GM21447 (cell line): ENCODE results near the gene SYNPO.

Source experiments
- ATAC-seq: cut with Tn5 transposase; IDR thresholded peaks from one replicate; pipeline ENCODE4 v1.9.1; 2021; ENCODE audit not compliant: unreplicated experiment

SYNPO gene

GRCh38 chr5:150656191-150657132 is 16.0 kb downstream of the SYNPO start:
- peak; percentile 67 for ATAC-seq

- no peak for ATAC-seq
These were observed 17.7 kb downstream of the SYNPO start for GRCh38 chr5:150658121-150658520.

- ATAC-seq = no peak
These were observed 18.3 kb downstream of the SYNPO start for GRCh38 chr5:150658699-150659265.

- ATAC-seq = no peak
These were observed 19.1 kb downstream of the SYNPO start for GRCh38 chr5:150659360-150660107.

- ATAC-seq = no peak
These were observed 19.8 kb downstream of the SYNPO start for GRCh38 chr5:150660108-150660831.

GRCh38 chr5:150661086-150661485 is 20.6 kb downstream of the SYNPO start, which contains the start of gene MYOZ3:
MYOZ3 (plus strand) TSS chr5:150661251; CDS start chr5:150662942, 1,691 bp downstream.
- ATAC-seq = no peak

GRCh38 chr5:150661821-150662596 is 21.5 kb downstream of the SYNPO start:
- no peak for ATAC-seq

GRCh38 chr5:150662731-150663516 is 22.5 kb downstream of the SYNPO start:
- no peak for ATAC-seq

- ATAC-seq = no peak
These were observed 23.5 kb downstream of the SYNPO start for GRCh38 chr5:150663936-150664335.

GRCh38 chr5:150665044-150665443 is 24.6 kb downstream of the SYNPO start:
- ATAC-seq = no peak

GRCh38 chr5:150670275-150670947 is 30.0 kb downstream of the SYNPO start:
- no peak for ATAC-seq

- ATAC-seq = no peak
These were observed 30.5 kb downstream of the SYNPO start for GRCh38 chr5:150670948-150671310.

GRCh38 chr5:150671509-150672236 is 31.2 kb downstream of the SYNPO start:
- no peak for ATAC-seq

GRCh38 chr5:150672237-150672883 is 31.9 kb downstream of the SYNPO start:
- ATAC-seq = no peak

- ATAC-seq = no peak
These were observed 32.4 kb downstream of the SYNPO start for GRCh38 chr5:150672884-150673275.

- ATAC-seq = no peak
These were observed 33.9 kb downstream of the SYNPO start for GRCh38 chr5:150674341-150674821.

GRCh38 chr5:150675069-150675468 is 34.6 kb downstream of the SYNPO start:
- ATAC-seq = no peak

GRCh38 chr5:150676578-150676977 is 36.1 kb downstream of the SYNPO start:
- no peak for ATAC-seq
